CD4-positive, alpha-beta T cell treated with Interleukin-21 for 1 hour (primary cell): ENCODE results near the gene PARP1.

Source experiments
- DNase-seq: peaks from one replicate; pipeline ENCODE4 v3.0.0-alpha.2; 2020

PARP1 gene

DNA sequence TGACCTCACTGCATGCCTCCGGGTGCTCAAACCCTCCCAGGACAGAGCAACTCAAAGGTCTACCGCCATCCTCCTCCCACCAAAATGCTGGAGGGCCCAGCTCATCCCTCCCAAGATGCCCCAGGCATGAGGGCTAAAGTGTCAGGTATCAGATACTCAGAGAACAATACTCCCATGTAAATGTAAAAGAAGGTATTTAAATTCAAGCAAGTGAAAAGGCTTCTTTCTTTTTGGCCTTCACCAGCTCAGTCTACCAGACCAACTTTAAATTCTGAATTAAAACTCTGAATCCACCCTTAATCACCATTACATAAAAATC, 3.0 kb downstream of the PARP1 start:
- DNase-seq, result no peak

DNA sequence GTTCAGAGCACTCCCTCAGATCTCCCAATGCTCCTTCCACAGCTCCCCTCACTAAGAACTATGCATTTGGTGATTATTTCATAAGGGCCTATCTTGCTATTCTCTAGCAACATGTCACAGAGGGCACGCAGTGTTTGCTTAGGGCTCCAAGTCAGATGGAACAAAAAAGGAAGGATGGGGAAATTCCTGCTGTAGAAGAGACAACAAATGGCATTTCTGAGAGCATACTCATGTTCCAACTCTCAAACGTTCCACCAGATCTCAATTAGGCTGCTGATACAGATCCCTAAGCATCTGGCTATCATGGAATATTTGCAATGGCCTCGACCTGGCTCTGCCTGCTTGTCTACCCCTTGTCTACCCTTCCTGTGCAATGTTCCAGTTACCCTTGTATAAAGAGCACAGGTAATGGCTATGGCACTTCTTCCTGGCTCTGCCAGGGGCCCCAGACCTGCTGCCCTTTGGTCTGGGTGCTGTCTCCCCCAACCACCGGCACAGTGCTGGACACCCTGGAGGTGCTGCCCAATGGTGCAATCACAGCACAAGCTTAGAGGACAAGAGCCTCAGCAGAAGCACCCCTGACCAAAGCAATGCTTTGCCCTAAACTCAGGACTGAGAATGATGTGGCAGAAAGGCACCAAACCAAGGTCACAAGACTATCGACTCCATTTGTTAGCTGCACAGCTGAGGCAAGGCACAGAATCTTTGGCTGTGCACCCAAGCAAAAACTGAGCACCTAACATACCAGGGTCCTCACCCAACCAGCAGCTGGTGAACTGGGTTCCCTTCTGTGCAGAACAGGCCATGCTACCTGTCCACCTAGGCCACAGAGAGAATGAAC, 3.6 kb downstream of the PARP1 start:
- no peak for DNase-seq

- no peak for DNase-seq
Observed at GRCh38 chr1:226403201-226404034, 4.5 kb downstream of the PARP1 start.

- no peak for DNase-seq
Observed at GRCh38 chr1:226402739-226403165, 5.1 kb downstream of the PARP1 start.

DNA sequence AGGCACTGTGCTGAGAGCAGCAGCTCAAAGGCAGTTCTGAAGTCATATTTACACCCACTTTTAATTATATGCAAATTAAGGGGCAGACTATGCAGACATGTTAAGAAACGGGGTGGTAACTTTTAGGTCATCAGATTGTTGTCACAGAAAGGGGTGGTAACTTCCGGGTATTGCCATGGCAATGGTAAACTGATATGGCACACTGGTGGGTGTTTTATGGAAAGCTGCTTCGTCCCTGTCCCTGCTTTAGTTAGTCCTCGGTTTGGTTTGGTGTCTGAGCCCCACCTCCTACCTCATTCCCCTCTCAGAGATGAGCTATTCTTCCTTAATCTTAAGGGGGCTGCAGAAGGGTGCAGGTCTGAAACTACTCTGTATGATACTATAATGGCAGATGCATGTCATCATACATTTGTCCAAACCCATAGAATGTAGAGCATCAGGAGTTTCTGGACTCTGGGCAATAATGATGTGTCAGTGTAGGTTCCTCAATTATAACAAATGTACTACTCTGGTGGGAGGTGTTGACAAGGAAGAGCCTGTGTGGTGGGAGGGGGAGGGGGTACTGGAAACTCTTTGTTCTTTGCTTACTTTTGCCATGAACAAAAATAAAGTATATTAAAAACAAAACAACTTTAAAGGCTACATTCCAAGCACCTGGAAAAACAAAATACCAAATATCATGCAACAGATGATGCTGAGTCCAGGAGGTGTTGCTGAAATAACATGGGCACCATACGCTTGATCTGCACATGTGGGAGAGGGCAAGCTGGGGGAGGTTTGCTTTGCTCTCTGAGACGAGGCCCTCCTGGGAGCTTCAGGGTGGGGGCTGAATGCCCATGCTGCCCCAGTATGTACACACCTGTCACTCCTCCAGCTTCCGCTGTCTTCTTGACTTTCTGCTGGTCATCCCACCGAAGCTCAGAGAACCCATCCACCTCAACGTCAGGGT, 6.3 kb downstream of the PARP1 start:
- no peak for DNase-seq

DNA sequence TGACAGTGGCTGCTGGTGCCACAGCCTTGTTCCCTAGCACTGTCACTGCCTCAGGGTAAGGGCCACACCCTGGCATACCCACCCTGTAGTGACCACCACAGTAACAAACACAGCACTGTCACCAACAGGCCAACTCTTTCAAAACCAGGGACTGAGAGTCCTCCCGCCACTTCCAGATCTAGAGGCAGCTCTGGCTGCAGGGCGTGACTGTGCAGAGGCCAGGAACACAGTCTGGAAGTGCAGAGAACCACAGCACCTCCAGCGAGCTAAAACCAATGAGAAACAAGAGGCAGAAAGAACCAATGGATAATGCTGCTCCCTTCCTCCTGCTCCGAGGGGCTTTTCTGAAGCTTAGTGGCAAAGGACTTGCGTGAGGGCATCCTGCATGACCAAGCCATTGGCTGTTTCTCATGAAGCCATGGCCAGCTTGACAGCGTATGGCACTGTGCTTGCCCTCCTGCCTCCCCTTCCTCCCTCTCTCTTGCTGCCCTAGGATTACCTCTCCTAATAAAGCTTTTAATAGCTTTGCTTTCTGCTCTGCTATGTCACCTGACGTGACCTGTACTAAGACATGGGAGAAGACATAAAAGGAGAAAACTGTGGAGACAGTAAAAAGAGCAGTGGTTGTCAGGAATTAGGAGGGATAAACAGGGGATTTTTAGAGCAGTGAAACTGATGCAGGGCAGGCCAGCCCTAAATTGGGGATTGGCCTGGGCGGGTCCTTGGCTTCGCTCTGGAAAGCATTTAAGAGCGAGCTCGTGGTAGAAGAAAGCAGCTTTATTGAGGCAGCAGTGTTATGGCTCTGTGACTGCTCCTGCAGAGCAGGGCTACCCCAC, 7.2 kb downstream of the PARP1 start:
- no peak for DNase-seq

DNA sequence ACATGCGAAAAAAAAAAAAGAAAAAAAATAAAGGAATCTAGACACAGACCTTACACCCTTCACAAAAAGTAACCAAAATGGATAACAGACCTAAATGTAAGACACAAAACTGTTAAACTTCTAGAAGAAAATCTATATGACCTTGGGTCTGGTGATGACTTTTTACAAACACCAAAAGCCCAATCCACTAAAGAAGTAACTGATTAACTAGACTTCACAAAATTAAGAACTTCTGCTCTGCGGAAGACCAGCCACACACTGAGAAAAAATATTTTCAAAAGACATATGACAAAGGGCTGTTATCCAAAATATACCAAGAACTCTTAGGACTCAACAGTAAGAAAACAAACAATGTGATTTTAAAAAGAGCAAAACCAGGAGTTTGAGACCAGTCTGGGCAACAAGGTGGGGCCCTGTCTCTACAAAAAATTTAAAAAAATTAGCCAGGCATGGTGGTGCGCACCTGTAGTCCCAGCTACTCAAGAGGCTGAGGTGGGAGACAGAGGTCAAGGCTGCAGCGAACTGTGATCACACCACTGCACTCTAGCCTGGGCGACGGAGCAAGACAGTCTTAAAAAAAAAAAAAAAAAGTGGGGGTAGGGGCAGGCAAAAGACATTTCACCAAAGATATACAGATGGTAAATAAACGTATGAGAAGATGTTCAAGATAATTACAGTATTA, 9.8 kb downstream of the PARP1 start:
- no peak for DNase-seq

DNA sequence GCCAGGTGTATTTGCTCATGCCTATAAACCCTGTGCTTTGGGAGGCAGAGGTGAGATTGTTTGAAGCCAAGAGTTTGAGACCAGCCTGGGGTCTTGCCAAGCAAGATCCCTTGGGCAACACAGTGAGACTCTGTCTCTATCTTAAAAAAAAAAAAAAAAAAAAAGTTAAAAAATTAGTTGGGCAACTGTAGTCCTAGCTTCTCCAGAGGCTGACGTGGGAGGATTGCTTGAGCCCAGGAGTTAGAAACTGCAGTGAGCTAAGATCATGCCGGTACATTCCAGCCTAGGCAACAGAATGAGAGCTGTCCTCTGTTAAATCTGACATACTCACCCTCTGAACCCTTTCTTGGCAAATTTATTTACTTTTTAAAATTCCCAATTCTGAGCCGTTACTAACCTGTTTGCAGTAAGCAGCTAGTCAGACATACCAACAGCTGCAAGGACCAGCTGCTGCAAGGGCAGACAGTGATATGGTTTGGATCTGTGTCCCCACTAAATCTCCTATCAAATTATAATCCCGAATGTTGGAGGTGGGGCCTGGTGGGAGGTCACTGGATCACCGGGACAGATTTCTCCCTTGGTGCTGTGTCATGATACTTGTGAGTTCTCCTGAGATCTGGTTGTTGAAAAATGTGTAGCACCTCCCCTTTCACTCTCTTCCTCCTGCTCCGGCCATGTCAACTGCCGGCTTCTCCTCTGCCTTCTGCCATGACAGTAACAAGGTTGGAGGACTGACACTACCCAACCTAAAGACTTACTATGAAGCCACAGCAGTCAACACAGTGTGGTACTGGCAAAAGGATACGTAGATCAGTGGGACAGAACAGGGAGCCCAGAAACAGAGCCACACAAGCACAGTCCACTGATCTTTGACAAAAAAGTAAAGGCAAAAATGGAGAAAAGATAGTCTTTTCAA, 10.6 kb downstream of the PARP1 start:
- DNase-seq, result no peak

- DNase-seq, result no peak
Observed at GRCh38 chr1:226395753-226396152, 12.1 kb downstream of the PARP1 start.

GRCh38 chr1:226394462-226394861, 13.4 kb downstream of the PARP1 start:
- no peak for DNase-seq

- no peak for DNase-seq
Observed at GRCh38 chr1:226390681-226391080, 17.2 kb downstream of the PARP1 start.

GRCh38 chr1:226388131-226388530, 19.8 kb downstream of the PARP1 start:
- DNase-seq, result no peak

DNA sequence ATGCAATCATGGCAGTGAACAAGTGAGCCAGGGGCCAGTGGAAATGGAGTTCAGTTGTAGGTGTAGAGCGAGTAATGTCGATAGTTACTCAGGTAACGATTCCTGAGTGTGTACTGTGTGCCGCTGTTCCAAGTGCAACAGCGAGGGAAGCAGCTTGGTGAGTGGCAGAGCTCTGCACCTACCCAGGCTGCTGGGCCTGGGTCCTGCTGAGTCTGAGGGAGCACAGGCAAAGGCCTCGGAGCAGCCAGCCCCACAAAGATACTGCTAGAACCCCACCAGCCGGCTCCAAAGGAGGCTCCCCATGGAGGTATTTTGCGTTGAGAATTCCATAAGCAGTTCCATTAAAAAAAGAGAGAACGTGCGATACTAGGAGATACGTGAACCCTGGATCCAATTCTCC, 23.2 kb downstream of the PARP1 start:
- no peak for DNase-seq

DNA sequence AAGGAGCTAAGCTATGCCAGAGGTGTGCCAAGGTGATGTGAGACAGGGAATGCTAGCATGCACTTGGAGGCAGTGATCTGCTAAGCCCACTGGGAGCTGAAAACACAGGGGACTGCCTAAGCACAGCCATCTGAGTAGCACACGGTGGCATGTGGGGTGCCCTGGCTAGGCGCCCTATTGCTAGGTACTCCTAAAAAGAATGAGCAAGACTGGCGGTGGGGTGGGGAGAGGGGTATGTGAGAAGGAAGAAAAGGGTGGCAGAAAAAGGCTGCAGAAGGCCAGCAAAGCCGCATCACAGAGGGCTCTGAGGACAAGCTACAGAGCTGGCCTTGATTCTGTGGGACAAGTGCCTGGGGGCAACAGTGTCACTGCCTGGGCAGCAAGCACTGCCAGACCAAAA, 23.9 kb downstream of the PARP1 start:
- no peak for DNase-seq

- DNase-seq, result no peak
Observed at GRCh38 chr1:226382030-226382429, 25.9 kb downstream of the PARP1 start.

DNA sequence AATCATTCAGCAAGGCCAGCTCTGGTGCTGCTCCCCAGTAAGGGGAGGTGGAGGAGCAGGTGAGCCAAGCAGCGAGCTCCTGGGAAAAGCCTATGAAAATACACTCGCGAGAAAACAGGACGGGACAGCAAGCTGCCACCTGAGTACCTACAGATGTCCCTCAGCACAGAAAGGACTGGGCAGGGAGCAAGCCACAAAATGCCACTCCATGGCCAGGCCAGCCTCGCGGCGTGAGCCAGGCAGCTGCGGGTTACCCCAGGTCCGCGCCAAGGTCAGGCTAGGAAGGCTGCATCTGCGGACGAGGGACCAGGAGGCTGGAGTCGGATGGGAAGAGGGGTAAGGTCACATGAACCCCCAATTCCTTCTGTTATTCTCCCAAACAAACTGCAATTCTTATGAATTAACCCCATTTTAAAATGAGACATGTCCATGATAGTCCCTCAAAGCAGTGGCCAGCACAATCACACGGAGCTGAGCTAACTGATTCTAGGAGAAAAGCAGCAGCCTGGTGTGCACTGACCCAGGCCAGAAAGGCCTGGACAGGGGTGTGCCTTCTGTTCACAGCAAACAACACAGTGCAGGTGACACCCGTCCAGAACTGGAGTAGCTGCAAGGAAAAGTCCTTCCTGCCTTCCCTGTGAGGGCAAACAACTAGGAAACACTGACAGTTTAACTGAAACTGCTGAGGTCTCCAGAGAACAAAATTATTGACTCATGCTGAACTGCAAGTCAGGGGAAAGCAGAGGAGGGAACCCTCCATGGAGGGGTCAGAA, 26.5 kb downstream of the PARP1 start:
- no peak for DNase-seq

DNA sequence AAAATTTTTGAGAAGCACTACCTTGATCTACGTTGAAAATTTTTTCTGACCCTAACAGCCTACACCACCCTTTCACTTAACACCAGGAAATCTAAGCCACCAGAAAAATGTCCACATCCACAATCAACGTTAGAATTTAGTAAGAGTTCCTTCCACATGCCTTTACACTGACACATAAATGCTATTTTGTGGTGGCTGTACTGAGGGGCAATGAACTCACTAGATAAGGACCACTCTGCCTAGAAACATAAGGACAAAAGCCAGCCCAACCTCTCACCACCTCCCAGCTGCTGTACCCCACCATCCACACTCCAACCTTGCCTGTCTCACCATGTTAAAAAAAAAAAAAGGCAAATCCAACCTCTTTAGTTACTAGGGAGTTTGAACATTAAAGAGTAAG, 29.8 kb downstream of the PARP1 start:
- no peak for DNase-seq

DNA sequence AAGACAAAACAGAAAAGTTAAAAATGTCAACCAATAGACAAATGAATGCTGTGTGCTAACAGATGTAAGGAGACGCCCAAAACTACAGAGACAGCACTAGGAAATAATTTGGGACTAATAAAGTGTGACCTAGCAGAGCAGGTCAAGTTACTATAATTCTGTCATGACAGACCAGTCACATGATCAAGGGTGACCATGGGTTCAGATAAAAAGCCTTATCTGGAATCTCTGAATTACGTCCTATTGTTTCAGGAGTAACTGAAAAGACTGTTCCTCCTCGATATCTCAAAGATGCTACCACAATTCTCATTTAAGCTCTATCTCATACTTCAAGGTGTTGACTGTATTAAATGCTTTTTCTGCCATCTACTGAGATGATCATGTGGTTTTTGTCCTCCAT, 31.6 kb downstream of the PARP1 start:
- DNase-seq, result no peak

DNA sequence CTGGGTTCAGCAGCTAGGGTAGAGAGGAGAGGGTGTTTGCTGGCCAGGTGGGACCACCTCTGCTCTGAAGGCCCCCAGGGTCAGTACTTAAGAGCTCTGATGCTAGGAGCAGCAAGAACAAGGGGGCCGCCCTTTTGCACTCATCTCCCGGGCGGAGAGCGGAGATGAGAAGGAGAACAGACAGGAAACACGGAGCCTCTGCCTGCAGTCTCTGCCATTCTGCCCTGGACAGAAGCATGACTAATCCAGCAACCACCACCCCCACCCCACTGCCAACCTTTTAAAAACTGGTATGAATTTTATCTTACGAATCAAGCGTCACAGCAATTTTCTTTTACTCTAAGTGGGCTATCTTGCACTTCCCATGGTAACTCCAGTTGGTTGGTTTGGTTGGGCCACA, 34.5 kb downstream of the PARP1 start:
- no peak for DNase-seq

GRCh38 chr1:226372885-226373284, 35.0 kb downstream of the PARP1 start:
- DNase-seq, result no peak
